GM19455 (cell line): ENCODE results near the gene ARHGDIA.
A peak's percentile ranks its signal among the peaks of the same experiment; 100 is the strongest.

Experiments
- ATAC-seq: cut with Tn5 transposase; IDR thresholded peaks from one replicate; pipeline ENCODE4 v1.9.1; 2021; ENCODE audit not compliant: unreplicated experiment

ARHGDIA gene

DNA sequence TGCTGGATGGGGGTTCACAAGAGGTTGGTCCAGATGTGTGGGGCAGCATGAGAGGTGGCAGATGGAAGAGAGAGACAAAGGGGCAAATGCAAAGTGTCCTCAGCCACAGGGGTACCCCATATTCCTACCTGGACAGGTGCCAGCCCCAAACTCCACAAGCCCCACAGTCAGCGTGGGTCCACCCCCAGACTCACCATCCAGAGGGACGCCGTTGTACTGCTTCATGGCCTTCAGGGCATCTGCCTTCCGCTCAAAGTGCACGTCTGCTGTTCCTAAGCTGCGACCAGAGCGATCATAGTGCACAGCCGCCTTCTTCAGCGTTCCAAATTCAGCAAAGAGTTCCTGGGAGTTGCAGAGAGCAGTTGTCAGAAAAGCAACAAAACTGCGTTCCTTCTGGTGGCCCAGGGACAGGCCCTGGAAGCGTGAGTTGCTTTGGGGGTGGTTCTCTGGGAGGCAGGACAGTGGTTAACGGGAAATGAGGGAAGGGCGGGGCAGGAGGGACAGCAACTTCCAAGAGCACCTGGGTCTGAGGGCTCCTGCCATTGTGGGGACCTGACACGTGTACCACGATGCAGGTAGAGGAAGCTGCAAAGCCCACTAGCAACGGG lies 18.0 kb upstream of the ARHGDIA start:
- no peak for ATAC-seq

- ATAC-seq: no peak
Observed at GRCh38 chr17:81888105-81888987, 17.2 kb upstream of the ARHGDIA start.

DNA sequence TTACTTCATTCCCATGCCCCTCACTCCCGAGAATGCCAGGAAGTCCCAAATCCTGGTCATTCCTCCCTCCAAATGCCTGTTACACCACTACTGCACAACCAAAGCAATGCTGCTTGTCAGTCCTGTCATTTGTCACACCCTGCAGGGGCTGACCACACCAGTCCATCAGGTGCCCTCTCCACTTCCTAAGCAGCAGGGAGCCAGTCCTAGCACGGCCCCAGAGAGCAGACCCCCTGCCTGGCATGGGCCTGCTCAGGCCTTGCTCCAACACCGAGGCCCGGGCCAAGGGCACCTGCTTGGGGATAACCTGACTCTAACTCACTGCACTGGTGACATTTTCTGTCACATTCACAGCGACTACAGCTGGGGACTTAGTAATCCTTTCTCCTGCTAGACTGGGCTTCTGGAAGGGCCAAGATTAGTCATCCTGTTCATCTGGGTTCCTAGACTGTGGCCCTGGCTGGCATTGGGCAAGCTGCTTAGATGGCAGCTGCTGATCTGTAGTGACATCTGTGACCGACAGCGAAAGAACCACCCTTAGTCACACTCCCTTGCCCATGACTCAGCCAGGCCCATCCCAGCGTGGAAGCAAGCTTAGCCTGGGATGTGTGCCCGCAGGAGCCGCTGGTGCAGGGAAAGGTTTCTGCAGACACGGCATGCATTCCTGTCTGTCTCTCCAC lies 14.9 kb upstream of the ARHGDIA start:
- no peak for ATAC-seq

- ATAC-seq: no peak
Observed at GRCh38 chr17:81885454-81885853, 14.3 kb upstream of the ARHGDIA start.

- ATAC-seq: no peak
Observed at GRCh38 chr17:81884968-81885367, 13.8 kb upstream of the ARHGDIA start.

DNA sequence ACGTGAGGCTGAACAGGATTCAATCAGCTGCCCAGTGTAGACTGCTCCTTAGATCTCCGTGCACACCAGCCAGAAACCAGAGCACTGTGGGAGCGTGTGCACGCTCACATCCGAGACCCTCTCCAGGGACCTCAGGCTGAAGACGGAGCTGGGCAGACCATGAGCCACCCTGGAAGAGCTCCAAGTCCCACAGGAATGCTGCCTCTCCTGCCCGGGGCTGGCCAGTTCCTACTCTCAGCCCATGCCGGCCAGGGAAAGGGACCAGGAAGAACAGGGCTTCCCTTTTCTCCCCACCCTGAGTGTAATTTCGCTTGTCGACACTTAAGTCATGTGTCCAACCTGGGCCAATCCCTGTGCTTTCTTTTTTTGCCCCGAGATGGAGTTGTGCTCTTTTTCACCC lies 13.4 kb upstream of the ARHGDIA start:
- no peak for ATAC-seq

DNA sequence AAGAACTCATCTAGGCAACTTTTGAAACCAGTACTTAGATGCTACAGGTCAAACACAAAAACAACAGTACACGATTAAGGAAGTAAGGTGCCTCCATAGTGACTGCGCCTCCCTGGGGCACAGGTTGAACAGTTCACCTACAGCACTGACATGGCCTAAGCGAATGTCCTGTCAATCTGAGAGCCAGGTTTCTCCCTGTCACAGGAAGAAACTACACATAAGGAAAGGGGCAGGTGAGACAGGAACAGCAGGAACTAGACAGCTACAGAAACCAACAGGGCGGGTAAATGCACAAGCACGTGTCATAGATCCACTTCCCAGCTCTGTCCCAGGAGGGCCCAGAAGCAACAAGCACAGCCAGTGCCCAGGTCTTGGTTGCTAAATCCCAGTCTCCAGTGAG lies 8.0 kb upstream of the ARHGDIA start:
- no peak for ATAC-seq

- ATAC-seq: no peak
Observed at GRCh38 chr17:81878294-81878693, 7.2 kb upstream of the ARHGDIA start.

GRCh38 chr17:81877569-81877968 lies 6.4 kb upstream of the ARHGDIA start:
- ATAC-seq: no peak

DNA sequence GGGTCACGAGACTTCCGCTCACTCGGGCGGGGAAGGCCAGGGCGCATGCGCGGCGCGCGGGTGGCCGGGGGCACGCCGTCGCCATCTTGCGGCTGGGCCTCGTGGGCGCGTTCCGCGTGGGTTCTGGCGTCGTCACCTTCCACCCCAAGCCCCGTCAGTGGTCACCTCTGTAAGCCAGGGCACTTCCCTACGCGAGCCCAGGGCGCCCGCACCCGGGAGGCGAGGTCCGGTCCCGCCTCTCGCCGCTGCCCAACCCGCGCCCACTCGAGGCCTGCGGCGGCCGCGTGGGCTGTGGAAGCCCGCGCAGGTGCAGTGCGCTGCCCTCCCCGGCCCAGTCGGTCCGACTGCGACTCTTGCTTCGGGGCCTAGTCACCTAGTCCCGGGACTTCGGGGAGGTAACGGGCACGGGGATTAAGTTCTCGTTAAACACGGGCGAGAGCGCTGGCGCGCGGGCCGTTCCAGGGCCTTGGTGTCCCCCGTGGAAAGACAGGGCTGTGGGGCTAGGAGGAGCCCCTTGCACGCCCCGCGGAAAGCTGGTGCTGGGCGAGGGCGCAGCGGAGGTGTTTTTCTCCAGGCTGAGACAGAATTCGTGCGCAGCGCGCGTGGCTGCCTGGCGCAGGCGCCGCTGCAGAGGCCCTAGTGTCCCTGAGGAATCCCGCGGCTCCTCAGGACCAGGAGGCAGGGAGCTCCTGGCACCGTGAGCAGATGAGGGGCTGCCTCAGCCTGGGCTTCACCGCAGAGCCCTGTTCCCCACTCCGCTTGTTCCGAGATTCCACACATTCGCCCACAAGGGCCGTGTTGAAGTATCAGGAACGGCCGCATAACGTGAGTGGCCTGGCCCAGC lies 472 bp upstream of the ARHGDIA start:
- peak; percentile 14 for ATAC-seq

GRCh38 chr17:81870131-81870980 lies 781 bp downstream of the ARHGDIA start:
- no peak for ATAC-seq

DNA sequence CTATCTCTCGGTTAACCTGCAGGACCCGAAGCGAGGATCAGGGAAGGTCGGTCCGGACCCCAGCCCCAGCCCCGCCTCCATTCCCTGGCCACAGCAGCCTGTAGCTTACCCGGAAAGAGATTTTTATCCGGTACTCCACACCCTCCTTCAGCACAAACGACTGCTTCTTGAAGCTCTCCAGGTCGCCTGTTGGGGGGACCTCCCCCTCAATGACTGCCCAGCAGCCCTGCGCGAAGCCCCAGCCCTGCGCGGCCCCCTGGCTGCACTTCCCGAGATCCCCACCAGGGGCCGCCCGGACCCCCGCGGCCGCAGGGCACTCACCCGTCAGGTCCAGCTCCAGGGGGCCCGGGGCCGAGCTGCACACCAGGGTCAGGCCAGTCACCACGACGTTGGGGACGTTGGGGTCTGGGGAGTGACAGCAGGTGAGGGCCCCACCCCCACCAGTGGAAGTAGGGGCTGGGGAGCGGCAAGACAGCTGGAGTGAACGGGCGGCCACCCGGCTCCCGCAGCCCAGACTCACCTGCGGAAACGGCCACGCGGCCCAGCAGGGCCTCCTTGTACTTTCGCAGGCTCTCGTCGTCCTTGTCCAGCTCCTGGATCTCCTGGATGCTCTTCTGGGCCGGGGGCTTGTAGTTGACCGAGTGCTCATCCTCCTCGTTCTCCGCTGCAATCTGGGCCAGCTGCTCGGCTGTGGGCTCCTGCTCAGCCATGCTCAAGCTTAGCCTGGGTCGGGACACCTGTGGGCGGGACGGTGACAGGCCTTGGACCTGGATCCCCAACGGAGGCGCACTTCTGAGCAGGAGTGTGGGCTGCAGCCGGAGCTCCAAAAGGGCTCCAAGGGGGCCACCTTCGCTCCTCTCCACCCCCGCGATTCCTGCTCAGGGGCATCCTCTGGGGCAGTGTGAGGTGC lies 1.7 kb downstream of the ARHGDIA start:
- no peak for ATAC-seq

- ATAC-seq: no peak
Observed at GRCh38 chr17:81868674-81869220, 2.4 kb downstream of the ARHGDIA start.

DNA sequence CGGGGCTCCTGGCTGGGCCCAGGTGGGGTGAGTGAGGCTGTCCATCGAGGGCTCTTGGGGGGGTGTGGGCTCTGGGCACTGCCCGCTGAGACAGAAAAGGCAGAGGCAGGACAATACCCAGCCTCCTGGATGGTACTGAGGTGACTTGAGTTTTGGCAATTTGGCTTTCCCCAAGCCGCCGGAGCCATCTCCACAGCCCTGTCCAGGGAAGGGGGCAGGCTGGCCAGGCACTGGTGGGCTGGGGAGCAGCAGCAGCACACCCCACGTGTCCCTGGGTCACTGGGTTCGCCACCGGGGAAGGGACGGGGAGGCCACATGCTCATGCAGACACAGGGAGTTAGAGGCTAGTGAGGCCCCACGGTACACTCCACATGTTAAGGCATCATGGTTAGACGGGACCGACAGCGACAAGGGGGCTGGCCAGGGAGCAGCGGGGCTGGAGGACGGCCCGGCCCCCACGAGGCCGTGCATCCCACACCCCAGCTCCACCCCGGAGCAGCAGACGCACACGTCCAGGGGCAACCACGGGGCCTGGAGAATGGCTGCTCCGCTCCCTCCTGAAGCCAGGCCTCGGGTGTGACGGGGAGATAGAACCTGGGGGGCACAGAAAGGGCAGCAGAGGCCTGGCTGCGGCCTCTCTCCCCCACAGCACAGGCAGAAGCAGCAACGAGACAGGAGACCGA lies 3.0 kb downstream of the ARHGDIA start:
- ATAC-seq: no peak

DNA sequence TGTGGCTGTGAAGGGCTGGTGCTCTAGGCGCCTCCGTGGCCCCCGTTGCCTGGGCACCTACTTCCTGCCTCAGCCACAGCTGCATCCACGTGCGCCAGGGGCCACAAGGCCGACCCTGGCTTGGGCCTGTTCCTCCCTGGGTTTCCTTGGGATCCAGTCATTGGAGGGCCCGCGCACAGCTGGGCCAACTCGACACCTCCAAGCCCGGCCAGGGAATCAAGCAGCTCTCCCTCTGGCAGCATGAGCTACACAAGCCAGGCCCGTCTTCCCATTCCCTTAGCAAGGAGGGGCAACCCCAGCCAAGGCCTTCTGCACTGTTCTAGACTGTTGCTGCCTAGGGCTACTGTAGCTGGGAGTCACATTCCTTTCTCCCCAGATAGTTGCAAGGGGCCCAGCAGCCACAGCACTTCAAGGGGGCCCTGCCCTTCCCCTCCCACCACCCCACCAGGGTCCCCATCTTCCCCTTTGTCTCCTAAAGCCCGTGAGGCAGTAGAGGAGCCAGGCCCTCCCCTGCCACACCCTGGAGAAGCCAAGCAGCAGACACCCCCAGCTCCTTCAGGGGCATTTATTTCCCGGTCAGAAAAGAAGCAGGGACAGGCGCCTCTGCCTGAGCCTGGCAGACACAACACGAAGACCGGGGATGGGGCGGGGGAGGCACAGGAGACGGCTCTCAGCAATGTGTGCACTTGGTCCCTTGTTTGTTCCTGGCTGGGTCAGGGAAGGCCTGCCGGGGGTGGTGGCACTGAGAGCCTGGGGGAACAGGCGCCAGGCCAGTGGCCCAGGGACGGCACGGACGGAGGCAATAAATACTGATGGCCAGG lies 3.8 kb downstream of the ARHGDIA start:
- ATAC-seq: no peak

GRCh38 chr17:81866440-81867169 lies 4.5 kb downstream of the ARHGDIA start:
- ATAC-seq: no peak
